Mucosa of rectum (tissue), 2 donors: ENCODE data around the gene C5orf34.
"Not testable (repeated sequence)": the region's sequence is repeated elsewhere in the genome, so short reads cannot be mapped to it uniquely, and the experiment has no call there.

Experiments used
- H3K27ac ChIP-seq, 2 donors: one replicate each; pipeline ENCODE4 v1.7.0; 2013; ENCODE audit warnings: inconsistent platforms in 2 of 2, low read depth in 2 of 2, low read length in 2 of 2
- H3K27me3 ChIP-seq, 2 donors: one replicate each; pipeline ENCODE4 v1.7.0; 2013; ENCODE audit warnings: low read length in 2 of 2; ENCODE audit not compliant: control insufficient read depth in 2 of 2, insufficient read depth in 2 of 2
- H3K36me3 ChIP-seq, 2 donors: one replicate each; pipeline ENCODE4 v1.7.0; 2013; ENCODE audit warnings: low read length in 2 of 2; ENCODE audit not compliant: control insufficient read depth in 2 of 2, insufficient read depth in 2 of 2
- H3K4me1 ChIP-seq, 2 donors: one replicate each; pipeline ENCODE4 v1.7.0; 2013; ENCODE audit warnings: low read length in 2 of 2, mild to moderate bottlenecking in 1 of 2; ENCODE audit not compliant: control insufficient read depth in 2 of 2, insufficient read depth in 2 of 2
- H3K4me3 ChIP-seq, 2 donors: one replicate each; pipeline ENCODE4 v1.7.0; 2013; ENCODE audit warnings: low read length in 2 of 2
- H3K9ac ChIP-seq, 2 donors: one replicate each; pipeline ENCODE4 v1.7.0; 2013; ENCODE audit warnings: low read length in 2 of 2, low read depth in 1 of 2, mild to moderate bottlenecking in 1 of 2
- H3K9me3 ChIP-seq, 2 donors: one replicate each; pipeline ENCODE4 v1.7.0; 2013; ENCODE audit warnings: low read length in 2 of 2; ENCODE audit not compliant: control insufficient read depth in 2 of 2
- donor health status: healthy.
- donor health status: Normal muscosa, but diverticular disease.

The C5orf34 gene

DNA sequence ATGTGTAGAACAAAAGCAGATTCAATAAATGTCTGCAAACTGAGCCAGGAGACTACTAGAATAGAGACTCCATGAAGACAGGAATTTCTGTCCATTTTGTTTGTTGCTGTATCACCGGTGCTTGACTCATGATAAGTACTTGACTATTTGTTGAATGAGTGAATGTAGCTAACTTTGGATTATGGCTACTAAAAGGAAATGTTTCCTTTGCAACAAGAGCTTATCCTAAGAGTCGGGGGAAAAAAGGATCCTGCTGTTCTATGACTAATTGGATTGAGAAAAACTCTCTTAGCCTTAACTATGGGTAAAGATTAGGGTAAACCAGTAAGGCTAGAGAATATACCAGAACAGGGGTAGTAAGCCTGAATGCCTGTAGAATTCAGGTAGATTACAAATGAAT is 38.4 kb upstream of the C5orf34 start:
- no peaks in the 10 kb centered on the region for H3K27me3 ChIP-seq
- no peak overlapping the region for H3K27ac ChIP-seq
- H3K4me1 ChIP-seq = peaks cover 10 to 17% of the 10 kb centered on the region in 2 donors
- H3K9me3 ChIP-seq = no peaks in the 10 kb centered on the region
- peaks cover 3 to 21% of the 10 kb centered on the region in 2 donors for H3K36me3 ChIP-seq
- H3K9ac ChIP-seq = no peak overlapping the region
- H3K4me3 ChIP-seq = no peak overlapping the region

DNA sequence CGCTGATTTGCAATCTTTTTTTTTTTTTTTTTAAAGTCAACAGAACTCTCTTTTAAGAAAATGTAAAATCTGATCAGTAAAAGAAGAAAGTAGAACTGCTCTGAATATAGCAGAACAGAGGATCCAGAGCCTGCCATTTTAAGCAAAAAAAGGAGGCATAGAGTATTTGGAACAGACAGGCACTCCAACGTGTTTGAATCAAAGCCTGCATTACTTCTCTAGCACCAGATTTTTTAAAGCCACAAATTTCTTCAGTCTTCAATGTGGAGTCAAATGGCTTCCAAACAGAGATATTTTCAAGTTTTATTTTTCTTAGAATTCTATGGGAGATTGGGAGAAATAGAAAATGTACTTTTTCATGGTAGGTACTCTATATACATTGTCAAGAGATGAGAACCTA is 36.8 kb upstream of the C5orf34 start:
- no peak overlapping the region for H3K27ac ChIP-seq
- H3K9me3 ChIP-seq = no peaks in the 10 kb centered on the region
- no peak overlapping the region for H3K4me3 ChIP-seq
- H3K36me3 ChIP-seq = peaks cover 11 to 30% of the 10 kb centered on the region in 2 donors
- peaks cover 8 to 15% of the 10 kb centered on the region in 2 donors for H3K4me1 ChIP-seq
- no peak overlapping the region for H3K9ac ChIP-seq
- H3K27me3 ChIP-seq = no peaks in the 10 kb centered on the region

DNA sequence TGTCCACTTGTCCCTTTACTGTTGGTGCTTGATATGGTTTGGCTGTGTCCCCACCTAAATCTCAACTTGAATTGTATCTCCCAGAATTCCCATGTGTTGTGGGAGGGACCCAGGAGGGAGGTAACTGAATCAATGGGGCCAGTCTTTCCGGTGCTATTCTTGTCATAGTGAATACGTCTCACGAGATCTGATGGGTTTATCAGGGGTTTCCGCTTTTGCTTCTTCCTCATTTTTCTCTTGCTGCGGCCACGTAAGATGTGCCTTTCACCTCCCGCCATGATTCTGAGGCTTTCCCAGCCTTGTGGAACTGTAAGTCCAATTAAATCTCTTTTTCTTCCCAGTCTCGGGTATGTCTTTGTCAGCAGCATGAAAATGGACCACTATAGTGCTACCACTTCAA is 34.3 kb upstream of the C5orf34 start:
- peaks cover 34 to 47% of the 10 kb centered on the region in 2 donors for H3K36me3 ChIP-seq
- H3K27me3 ChIP-seq, H3K4me3 ChIP-seq, H3K4me1 ChIP-seq, H3K9ac ChIP-seq, H3K9me3 ChIP-seq, H3K27ac ChIP-seq: not testable (repeated sequence)

GRCh38 chr5:43548358-43548757 is 33.4 kb upstream of the C5orf34 start:
- peaks cover 36 to 50% of the 10 kb centered on the region in 2 donors for H3K36me3 ChIP-seq
- no peak overlapping the region for H3K4me3 ChIP-seq
- no peak overlapping the region for H3K9ac ChIP-seq
- H3K4me1 ChIP-seq = peaks cover 0 to 2% of the 10 kb centered on the region in 2 donors
- H3K9me3 ChIP-seq = no peaks in the 10 kb centered on the region
- H3K27me3 ChIP-seq = no peaks in the 10 kb centered on the region
- no peak overlapping the region for H3K27ac ChIP-seq

DNA sequence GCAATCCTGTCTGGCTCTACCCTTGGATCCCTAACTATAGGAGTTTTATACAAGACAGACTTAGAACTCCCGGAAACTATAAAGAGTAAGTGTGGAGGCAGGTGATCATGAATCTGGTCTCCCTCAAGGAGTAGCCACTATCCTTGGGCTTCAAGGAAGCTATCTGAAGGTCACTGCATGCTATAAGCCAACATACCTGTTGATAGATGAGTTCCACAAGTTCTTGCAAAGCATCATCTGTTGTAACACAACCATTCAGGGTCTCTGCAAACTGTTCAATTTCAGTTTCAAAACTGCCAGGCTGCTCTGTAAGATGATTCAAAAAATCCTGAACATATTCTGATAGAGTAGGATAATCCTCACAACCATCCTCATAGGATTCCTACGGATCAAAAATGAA is 32.6 kb upstream of the C5orf34 start:
- Histone ChIP-seq H3K27ac (no peak overlapping the region), H3K9me3 (no peaks in the 10 kb centered on the region), H3K27me3 (no peaks in the 10 kb centered on the region), H3K4me1 (peaks cover 0 to 2% of the 10 kb centered on the region in 2 donors), H3K36me3 (peaks cover 36 to 51% of the 10 kb centered on the region in 2 donors), H3K4me3 (no peak overlapping the region), H3K9ac (no peak overlapping the region)

DNA sequence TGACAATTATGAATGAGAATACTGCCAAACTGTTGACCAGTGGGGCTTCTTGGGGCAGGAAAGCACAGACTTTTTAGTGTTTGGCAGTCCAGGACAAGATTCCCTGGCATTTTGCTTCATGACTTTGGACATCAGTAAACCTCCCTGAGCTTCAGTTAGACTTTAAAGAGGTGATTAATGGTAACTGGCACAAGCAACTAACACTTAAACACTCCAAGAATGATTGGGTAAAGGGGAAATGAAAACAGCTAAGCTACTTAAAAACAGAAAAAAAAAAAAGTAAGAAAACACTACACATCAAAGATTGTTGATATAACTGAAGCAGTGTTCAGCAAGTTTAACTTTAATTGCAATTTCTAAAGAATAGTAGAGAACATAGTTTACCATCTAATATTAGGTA is 28.5 kb upstream of the C5orf34 start:
- Histone ChIP-seq H3K4me3 (no peak overlapping the region), H3K36me3 (peaks cover 47 to 48% of the 10 kb centered on the region in 2 donors), H3K27me3 (no peaks in the 10 kb centered on the region), H3K9me3 (no peaks in the 10 kb centered on the region), H3K9ac (no peak overlapping the region), H3K27ac (no peak overlapping the region), H3K4me1 (no peaks in the 10 kb centered on the region)

DNA sequence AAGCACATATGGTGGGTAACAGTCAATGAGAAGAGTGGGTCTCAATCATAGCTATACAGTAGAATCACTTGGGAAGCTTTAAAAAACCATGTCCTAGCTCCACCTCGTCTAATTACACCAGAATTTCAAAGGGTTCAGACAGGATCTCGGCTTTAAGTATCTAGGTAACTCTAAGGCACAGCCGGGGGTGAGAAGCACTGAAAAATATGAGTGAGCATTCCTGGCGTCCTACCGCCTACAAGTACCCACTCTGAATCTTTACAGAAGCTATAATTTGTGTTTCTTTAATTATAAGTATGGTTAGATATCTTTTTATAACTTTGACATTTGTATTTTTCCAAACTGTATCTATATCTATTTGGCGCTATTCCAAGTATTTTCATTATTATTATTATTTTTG is 25.8 kb upstream of the C5orf34 start:
- no peaks in the 10 kb centered on the region for H3K4me1 ChIP-seq
- no peaks in the 10 kb centered on the region for H3K27me3 ChIP-seq
- H3K27ac ChIP-seq = no peak overlapping the region
- no peaks in the 10 kb centered on the region for H3K9me3 ChIP-seq
- H3K36me3 ChIP-seq = peaks cover 43 to 45% of the 10 kb centered on the region in 2 donors
- no peak overlapping the region for H3K4me3 ChIP-seq
- no peak overlapping the region for H3K9ac ChIP-seq

DNA sequence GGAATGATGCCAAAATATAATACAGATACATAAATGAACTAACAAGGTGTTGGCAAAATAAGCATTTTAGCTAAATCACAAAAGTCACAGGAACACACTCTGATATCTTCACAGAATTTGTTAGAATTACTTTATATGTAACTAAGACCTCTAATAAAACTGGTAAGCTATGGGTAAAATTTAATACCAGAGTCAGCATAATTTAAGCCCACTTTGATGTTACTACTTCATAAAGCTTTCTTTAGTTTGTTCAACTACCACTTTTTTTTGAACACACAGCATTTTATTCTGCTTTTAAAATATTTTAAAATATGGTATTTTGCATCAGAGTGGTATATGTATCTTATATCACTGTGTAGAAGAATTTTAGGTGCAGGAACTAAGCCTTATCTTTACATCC is 22.0 kb upstream of the C5orf34 start:
- peaks cover 46 to 58% of the 10 kb centered on the region in 2 donors for H3K36me3 ChIP-seq
- H3K27me3 ChIP-seq = no peaks in the 10 kb centered on the region
- no peak overlapping the region for H3K4me3 ChIP-seq

GRCh38 chr5:43533646-43534045 is 18.7 kb upstream of the C5orf34 start:
- H3K9ac ChIP-seq = no peak overlapping the region
- no peaks in the 10 kb centered on the region for H3K4me1 ChIP-seq
- H3K27me3 ChIP-seq = no peaks in the 10 kb centered on the region
- peaks cover 54 to 61% of the 10 kb centered on the region in 2 donors for H3K36me3 ChIP-seq
- no peaks in the 10 kb centered on the region for H3K9me3 ChIP-seq
- H3K27ac ChIP-seq = no peak overlapping the region
- H3K4me3 ChIP-seq = no peak overlapping the region

More for the DNA sequence above, 22.0 kb upstream of the C5orf34 start:
- no peaks in the 10 kb centered on the region for H3K9me3 ChIP-seq
- no peak overlapping the region for H3K27ac ChIP-seq
- no peak overlapping the region for H3K9ac ChIP-seq
- H3K4me1 ChIP-seq = no peaks in the 10 kb centered on the region

- H3K27ac ChIP-seq = no peak overlapping the region
- H3K4me1 ChIP-seq = no peaks in the 10 kb centered on the region
- no peak overlapping the region for H3K9ac ChIP-seq
- no peaks in the 10 kb centered on the region for H3K27me3 ChIP-seq
- H3K36me3 ChIP-seq = peaks cover 60 to 63% of the 10 kb centered on the region in 2 donors
- no peak overlapping the region for H3K4me3 ChIP-seq
- H3K9me3 ChIP-seq = no peaks in the 10 kb centered on the region
These were observed 15.7 kb upstream of the C5orf34 start for GRCh38 chr5:43530648-43531047.

DNA sequence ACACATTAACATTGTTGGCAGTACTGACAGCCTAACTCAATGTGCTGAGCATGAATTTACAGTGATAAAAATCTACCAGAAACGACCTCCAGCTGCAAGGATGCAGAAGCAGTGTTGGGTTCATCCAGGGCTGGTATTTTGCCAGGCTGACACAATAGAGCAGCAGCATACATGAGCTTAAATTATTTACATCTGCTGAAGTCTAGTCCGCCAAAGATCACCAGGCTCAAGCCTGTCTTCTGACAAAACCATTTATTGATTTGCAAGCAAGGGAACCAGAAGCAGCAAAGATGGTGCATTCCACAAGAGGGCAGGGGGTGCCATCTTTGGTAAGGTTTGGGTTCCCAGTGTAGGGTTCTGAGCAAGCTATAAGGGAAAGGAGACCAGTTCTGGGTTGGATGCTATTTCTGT is 8.7 kb upstream of the C5orf34 start:
- Histone ChIP-seq H3K27ac (no peak overlapping the region), H3K4me1 (no peaks in the 10 kb centered on the region), H3K36me3 (peaks cover 27 to 33% of the 10 kb centered on the region in 2 donors), H3K27me3 (no peaks in the 10 kb centered on the region), H3K9ac (no peak overlapping the region), H3K4me3 (no peak overlapping the region), H3K9me3 (no peaks in the 10 kb centered on the region)
